NCI-H2227 (cell line): ENCODE results near the gene MCF2L2.
"Not testable (repeated sequence)": the region's sequence is repeated elsewhere in the genome, so short reads cannot be mapped to it uniquely, and the experiment has no call there.

Experiments used
- DNase-seq: peaks from one replicate; lab custom pipeline; 2025; ENCODE audit not compliant: unreplicated experiment; lab: John Stamatoyannopoulos, UW

The MCF2L2 gene

DNA sequence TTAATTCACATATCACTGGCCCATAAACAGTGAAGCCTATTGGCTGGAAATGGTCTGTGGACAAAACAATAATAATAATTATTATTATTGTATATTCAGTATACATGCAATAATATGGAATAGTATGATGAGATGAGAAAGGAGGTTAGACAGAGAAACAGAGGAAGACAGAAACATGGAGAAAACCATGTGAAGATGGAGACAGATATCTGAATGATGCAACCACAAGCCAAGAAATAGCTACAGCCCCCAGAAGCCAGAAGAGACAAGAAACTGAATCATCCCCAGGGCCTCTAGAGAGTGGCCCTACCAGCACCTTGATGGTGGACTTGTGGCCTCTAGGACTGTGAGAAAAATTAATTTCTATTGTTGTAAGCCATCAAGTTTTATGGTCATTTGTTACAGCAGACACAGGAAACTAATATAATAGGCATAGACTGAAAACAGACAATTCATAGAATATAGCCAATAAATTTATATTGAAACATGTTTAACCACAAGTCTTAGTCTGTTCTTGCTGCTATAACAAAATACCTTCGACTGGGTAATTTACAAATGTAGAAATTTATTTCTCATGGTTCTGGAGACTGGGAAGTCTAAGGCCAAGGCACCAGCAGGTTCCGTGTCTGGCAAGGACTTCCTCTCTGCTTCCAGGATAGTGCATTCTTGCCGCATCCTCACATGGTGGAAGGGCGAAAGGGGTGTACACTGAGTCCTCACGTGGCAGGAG lies 31.6 kb downstream of the MCF2L2 start:
- no peak for DNase-seq

DNA sequence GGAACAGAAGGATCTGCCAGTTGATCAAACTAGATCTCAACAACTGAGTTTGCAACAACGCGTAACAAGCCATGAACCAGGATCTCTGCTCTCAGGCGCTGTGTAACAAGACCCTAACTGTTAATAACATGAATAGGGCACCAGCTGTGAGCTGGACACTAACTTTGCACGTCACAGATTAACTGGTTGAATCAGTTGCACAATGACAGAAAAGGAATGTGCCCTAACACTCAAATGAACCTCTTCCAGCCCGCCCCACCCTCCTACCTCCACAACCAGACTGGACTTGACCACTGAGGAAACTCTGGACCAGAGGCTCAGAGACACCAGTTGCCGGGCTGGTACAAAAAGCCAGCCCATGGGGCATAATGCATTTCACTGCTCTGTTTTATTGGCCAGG lies 34.3 kb downstream of the MCF2L2 start:
- no peak for DNase-seq

DNA sequence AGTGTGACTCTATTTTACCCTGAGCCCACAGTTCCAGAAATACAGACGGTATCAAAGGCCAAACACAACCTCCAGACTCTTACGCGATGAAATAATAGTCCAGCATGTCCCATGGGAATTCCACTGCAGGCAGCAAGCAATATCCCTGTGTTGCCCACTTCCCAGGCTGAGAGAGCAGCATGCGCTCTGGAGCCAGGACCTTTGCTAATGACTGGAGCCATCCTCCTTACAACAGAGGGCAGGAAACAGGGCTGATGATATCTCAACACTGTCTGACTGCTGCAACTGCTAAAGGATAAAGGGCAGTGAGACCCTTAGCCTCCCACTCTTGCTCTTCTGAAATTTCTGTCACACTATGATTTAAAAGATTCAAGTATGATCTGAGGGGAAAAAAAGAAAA lies 34.8 kb downstream of the MCF2L2 start:
- DNase-seq: no peak

DNA sequence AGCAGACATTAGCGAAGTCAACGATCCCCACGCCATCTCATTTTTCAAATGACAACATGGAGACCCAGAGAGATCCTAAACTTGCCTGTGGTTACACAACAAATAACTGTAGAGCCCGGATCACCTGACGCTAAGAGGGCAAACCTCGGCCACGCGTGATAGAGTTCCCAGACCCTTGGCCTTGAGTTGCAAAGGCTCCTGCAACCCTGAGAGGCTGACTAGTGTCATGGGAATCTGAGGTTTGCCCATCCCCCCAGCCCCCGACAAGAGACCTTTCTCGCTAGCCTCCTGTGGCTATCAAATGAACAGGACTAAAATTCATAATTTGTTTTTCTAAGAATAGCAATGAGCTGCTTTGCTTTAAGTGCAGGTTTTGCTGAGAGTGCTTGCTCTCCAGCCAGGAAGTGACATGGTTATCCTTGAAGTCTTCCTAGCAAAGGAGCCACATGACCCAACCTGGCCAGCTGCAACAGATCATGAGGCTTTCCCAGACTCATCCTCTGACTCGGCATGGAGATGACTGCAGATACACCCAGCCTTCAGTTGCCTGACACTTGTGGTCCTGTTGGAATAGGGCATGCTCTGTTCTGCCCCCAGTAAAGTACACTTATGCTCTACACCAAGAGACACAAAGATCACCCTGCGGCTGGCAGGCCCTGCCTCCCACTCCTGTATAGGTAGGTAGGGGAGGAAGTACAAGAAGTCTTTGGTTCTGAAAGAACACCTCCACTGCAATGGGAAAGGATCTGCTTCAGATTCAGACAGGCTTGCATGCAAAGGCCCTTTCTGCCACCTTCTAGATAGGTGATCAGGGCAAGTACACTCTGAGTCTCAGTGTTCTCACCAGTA lies 36.0 kb downstream of the MCF2L2 start:
- peak; percentile 28 for DNase-seq

DNA sequence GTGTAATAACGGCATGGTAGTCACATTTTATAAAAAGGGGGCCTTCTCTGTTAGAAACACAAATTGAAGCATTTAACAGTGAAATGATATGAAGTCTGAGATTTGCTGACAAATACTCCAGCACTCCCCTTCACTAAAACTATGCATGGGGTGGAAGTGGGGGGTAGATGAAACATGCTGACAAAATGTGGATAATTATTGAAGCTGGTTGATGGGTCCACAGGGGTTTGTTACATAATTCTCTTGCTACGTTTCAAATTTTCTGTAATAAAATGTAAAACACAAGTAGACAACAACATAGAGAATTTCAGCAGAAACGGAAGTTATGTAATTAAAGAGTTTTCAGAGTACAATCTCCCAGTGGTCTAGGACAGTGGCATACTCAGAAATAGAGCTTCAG lies 37.0 kb downstream of the MCF2L2 start:
- DNase-seq: no peak

DNA sequence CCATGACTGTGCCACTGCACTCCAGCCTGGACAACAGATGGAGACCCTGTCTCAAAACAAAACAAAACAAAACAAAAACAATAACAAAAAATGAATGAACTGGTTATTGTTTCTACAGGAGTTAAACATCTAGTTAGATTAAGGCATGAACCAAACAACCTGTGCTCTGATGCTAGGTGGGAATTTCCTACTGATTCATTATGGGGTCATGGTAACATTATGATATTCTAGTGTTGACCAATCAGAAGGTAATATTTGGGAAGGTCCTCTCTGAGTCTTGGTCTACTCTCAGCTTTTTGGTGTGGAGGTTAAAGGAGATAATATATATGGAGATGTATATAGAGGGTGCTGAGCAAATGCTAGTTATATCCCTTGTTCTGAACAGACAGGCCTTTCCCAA lies 37.6 kb downstream of the MCF2L2 start:
- no peak for DNase-seq

DNA sequence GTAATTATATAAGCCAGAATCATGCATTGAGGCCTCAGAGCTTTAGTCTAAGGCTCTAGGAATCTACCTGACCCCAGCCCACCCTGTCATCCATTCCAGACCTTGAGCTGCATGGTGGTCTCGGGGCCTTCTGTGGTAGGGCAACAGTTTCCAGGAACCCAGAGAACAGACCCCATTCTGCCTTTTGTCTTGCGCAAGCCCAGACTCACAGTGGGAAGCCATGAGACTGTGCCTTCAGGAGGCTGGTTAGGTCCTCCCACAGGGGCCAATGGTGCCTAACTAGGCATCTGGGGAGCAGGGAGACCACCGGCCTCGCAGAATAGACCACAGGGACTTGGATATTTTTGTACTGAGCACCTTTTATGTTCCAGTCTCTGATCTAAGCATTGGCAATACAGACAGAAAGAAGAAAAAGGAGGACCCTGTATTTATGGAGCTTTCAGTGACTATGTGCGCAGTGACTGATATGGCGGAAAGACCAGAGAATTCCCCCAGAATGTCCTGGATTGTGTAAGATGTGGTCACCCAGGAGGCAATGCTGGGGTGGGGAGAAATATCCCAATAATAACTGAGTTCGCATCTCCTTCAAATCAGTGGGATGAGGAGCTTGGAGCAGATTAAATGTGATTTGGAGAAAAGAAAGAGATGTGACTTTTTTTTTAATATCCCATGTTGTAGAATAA lies 40.1 kb downstream of the MCF2L2 start:
- no peak for DNase-seq

DNA sequence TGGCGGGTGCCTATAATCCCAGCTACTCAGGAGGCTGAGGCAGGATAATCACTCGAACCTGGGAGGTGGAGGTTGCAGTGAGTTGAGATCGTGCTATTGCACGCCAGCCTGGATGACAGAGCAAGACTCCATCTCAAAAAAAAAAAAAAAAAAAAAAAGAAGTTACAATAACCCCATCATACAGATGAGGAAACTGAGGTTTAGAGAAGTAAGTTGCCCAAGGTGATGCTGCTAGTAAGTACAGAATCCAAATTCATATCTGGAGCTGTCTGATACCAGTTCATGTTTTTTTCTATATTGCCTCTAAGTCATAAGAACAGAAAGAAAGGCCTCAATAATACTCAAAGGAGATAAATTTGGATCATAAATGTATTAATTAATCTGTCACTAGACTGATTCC lies 40.6 kb downstream of the MCF2L2 start:
- no peak for DNase-seq

DNA sequence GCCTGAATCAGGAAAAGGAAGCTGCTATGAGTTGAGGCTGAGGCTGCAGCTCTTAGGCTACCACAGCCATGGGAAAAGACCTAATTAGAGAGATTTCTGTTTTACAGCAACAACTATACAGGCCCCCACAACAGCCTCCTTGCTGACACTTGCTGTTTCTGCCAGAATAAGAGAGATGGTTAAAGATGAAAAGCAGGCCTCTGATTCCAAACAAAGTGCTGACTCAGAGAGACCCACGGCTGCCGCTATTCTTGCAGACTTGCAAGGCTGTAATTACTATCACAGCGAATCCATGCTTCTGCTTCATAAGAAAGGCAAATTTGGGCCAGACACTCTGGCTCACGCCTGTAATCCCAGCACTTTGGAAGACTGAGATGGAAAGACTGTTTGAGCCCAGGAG lies 41.8 kb downstream of the MCF2L2 start:
- DNase-seq: peak; percentile 63

DNA sequence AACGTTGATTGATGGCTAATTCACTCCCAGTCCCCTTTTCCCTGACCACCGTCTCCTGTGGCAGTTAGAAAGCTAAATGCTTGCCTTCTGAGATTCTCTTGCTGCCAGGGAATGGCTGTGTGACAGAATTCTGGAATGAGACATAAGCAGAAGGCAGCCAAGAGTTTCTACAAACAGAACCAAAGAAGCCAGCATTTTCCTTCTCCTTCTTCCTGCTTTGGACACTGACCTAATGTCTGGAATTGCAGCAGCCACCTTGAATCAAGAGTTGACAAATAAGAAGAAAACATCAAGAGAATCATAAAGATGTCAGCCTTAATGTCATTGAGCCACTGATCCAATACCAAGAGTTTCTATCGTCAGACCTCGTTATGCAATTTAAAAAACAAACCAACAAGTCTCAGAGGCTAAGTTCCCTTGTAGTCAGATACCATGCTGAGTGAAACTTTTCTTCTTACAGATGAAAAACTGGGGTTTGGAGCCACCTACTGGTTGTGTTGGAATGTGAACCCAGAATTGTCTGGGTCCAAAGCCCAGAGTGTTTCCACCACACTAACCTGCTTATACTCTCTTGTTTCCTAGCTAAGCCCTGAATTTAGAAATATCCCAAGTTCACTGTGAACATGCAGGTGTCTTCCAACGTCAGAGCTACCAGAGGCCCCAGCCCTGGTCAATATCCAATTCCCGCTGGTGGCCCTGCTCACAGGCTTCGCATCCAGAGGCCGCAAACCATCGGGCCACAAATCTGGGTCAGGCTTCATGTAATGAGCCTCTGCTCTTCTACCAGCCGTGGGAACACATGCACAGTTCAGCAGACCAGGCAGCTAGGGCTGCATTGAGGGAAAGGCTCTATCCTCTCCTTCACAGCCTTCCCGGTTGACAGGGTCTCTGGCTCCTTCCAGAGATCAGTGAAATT lies 42.5 kb downstream of the MCF2L2 start:
- DNase-seq: peak; percentile 73

DNA sequence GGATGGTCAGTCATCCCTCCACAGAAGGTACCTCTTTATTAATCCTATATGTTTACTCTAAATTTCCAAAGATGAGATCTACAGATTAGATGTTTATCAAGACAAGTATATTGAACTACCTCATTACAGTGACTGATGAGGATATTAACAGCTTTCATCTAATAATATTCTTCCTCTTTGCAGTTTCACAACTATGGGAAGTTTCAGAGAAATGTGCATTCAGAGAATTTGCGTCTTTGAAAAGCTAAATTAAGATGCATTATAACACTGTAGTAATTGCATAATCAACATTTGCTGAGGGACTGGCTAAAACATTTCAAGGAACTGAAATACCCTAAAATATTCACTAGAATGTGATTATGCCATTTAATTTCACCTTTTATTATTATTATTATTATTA lies 46.7 kb downstream of the MCF2L2 start:
- no peak for DNase-seq

DNA sequence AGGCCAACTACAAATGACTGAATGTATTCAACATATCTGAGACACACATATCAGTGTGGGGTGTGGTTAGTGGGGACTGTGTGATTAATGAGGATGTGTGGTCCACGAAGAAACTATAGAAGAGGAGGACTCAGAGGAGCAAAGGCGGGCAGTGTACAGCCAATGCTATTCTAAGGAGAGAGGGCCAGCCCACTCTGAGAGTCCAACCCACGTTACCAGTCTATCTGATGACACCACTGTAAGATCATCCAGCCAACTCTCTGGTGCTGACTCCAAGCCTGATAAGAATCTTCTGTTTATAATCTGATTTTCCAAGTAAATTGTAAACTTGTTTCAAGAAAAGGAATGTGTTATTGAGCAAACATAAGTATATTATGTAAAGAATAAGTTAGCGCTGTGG lies 47.2 kb downstream of the MCF2L2 start:
- DNase-seq: no peak

DNA sequence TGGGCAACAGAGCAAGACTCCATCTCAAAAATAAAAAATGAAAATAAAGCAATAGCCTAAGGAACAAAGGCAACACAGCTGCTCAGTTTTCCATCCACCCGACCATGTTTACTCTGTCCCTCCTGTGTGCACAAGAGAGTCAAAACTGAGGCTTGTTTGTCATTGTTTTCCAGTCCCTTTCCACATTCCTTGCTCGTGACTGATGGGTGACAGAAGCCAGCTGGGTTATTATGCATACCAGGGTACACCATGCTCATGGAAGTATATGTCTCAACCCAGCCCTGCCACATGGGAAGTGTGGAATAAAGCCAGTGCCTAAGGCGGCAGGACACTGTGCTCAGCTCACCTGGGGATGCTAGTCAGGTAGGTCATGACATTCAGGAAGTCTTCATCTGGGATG lies 49.5 kb downstream of the MCF2L2 start:
- no peak for DNase-seq

DNA sequence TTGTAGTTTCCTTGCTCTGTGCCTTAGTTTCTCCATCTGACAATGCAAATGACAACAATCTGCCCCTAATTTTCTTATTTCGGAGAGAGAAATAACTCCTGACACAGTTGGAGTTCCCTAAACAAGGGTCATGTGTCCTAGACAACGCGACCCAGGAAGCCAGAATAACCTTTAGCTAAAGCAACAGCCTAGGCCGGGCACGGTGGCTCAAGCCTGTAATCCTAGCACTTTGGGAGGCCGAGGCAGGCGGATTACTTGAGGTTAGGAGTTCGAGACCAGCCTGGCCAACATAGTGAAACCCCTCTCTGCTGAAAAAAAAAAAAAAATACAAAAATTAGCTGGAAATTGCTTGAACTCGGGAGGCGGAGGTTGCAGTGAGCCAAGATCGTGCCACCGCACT lies 49.9 kb downstream of the MCF2L2 start:
- DNase-seq: no peak

DNA sequence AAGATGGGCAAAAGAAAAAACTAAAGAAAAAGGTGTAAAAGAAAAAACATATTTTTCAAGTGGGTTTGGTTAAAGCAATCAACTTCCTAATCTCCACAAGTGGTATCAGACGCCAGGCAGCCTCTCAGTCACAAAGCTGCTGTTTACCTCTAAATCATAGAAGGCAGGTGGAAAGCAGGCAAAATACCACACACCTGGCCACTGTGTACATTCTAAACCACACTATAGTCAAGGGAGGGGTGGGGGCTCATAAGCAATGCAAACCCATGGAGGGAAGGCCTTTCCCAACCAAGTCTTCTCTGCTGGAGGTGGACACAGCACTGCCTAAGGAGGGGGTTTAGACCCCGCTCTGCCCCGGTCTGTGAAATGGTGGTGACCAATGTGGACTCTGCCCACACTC lies 50.4 kb downstream of the MCF2L2 start:
- no peak for DNase-seq

DNA sequence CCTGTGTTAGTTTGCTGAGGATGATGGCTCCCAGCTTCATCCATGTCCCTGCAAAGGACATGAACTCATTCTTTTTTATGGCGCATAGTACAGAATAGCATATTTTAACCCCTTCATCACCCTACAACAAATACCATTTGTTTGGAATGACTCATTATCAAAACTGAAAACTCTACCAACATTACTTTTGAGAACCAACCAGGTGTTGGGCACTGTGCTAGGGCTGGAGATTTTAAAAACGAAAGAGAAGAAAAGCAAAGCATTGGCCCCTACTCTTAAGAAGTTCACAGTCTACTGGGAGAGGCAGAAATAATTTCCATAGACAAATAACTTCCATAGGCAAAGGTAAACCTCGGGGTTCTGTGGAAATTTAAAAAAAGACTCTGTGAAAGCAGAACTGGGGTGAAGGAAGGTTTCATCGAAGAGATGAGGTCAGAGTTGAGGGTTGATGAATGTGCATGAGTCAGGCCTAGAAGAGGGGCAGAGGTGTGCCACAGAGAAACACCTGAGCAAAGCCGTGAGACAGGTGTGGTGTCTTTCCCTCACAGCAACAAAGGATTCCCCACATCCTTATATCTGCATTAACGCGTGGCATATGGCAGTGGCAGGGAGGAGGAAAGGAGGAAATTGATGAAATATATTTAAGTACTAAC lies 51.0 kb downstream of the MCF2L2 start:
- DNase-seq: no peak

DNA sequence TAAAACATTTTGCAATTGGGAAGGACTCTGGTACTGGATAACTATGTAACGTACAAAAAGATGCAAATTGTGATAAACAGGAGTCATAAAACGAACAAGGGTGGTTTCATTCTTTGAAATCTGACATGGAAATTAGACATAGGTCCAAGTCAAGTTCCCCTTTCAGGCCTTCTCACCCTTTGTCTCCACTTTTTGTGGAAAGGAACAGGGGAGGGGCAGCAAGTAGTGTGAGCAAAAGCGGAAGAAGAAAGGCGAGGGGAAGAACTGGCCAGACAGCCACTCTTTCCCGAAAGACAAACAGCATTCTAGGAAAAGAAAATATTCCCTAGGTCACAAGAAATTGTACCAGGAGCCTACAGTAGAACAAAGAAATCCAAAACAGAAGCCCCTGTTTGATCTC lies 52.6 kb downstream of the MCF2L2 start:
- DNase-seq: no peak

DNA sequence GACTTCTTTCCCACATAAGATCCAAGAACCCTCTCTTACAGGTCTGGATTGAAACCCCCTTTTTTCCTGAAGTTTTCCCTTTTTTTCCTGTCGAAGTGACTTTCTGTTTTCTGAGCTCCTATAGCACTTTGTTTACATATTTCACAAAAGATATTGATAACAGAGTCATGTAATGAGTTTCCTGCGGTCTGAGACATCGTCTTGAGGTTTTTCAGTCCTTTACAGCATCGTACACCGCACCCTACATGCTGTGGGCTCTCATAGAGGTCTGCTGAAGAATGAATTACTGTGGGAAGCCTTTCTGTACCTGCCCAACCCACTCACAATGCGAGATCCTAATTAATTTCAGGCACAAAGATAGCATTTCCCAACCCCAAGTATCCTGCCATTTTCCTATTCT lies 53.1 kb downstream of the MCF2L2 start:
- DNase-seq: no peak

DNA sequence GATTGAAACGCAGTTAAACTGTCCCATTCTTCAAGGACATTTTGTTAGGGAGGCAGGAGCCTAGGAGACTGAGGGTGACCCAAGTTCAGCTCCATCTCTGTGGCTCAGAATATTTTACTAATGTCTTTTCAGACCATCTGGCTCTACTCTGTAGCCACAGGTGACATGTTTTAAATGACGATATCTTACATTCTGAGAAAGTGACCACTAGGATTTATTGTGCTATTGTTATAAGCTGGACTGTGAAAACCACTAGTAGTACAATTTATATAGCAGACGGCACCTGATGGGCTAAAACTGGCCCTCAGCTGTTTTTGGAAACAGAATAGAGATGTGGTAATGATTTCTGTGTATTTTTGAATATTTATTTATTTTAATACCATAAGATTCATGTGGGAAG lies 55.5 kb downstream of the MCF2L2 start:
- DNase-seq: no peak

DNA sequence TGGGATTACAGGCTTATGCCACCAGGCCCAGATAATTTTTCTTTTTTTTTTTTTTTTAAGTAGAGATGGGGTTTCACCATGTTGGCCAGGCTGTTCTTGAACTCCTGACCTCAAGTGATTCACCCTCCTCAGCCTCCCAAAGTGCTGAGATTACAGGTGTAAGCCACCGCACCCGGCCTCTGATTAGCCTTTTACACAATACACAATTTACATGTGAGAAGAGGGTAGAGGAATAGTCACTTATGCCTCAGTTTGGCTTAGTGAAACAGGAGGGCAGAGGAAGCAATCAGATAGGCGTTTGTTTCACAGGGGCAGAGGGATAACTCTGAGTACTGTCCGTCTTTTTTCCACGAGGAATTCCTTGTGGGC lies 56.8 kb downstream of the MCF2L2 start:
- DNase-seq: not testable (repeated sequence)

DNA sequence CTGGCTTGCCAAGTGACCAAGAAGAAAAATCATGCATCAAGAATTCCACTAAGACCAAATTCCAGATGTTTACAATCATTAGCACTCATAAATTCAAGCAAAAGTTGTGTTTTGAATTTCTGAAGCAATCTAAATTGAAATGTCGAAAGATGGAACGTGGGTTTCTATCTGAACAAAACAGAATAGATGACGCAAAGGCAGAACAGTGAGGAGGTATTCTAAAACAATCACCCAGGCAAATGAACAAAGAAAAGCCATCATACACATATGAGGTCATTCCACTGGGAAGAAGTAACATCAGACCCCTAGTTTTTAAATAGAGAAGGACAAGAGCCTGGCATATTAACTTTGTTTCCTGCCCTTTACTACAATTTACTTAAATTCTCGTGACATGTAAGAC lies 58.0 kb downstream of the MCF2L2 start:
- DNase-seq: no peak
